Measurements from ENCODE around the gene FEN1. TPM values are rescaled to one million over a fixed set of nuclear protein-coding genes. Genes with fewer than 3 reads are reported as not detected.

The FEN1 gene
- total and polyA plus RNA-seq, 8 donors, result 4.2 to 24.6 (median 10.0) TPM; not detected in 1

GRCh38 chr11:61787928-61788491 lies 4.7 kb upstream of the FEN1 start:
- peak overlapping the region in 3 of 5 donors; percentile 18 to 25 (median 25) for H3K27ac ChIP-seq
- no peak overlapping the region for H3K4me3 ChIP-seq
- peak; percentile 72 to 91 for DNase-seq
- TF ChIP-seq EP300 (IDR thresholded peaks at IDR 0.05) (no peak), POLR2AphosphoS5 (IDR thresholded peaks at IDR 0.05) (peak in 2 of 3 donors; percentile 22 to 65), POLR2A (IDR thresholded peaks at IDR 0.05) (no peak), CTCF (IDR thresholded peaks at IDR 0.05) (peak in 5 of 7 experiments; percentile 36 to 90 (median 50))
- H3K4me1 ChIP-seq, result peaks cover 11 to 48% (median 33%) of the 10 kb centered on the region in 4 donors
- WGBS, 5 donors, result 25 to 38% (median 31%) methylated on average over 8 to 9 of the region's 9 CpGs
- intact Hi-C loops (cut with DNase I; ENCODE audit: low total_unique reads), result no loop called here
- H3K27me3 ChIP-seq, result no peaks in the 10 kb centered on the region
- peaks cover 64 to 75% (median 75%) of the 10 kb centered on the region in 4 donors for H3K36me3 ChIP-seq
- no peaks in the 10 kb centered on the region for H3K9me3 ChIP-seq

DNA sequence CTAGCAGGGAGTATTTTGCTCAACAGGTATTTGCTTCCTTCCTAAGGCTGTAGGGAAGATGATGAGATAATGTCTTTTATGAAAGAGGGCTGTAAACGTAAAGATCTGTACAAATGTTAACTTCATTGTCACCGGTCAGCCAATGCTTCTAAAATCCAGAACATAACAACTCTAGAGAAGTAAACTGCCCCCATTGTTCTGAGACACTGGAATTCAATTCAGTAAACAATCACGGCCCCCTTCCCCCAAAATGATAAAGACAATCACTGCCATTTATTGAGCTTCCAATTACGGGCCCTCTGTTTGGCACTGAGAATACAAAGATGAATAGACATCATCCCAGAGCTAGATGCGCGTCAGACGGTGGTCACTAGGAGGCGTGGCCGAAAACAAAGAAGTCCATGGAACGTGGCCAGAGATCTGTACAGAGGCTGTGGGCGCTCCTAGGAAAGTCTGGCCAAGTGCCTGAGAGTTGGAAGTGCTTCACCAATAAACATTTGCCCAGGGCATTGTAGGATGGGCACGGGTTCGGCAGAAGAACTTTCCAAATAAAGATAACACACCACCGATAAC lies 888 bp upstream of the FEN1 start:
- 2 to 5% (median 3%) methylated on average over 14 of the region's 14 CpGs for WGBS, 5 donors
- DNase-seq, result peak; percentile 76 to 96
- TF ChIP-seq CTCF (IDR thresholded peaks at IDR 0.05), result no peak
- TF ChIP-seq POLR2AphosphoS5 (IDR thresholded peaks at IDR 0.05), result peak in 1 of 3 donors; percentile 18
- Histone ChIP-seq H3K9me3 (no peaks in the 10 kb centered on the region), H3K4me1 (peaks cover 19 to 57% (median 42%) of the 10 kb centered on the region in 4 donors), H3K36me3 (peaks cover 35 to 51% (median 49%) of the 10 kb centered on the region in 4 donors), H3K27ac (peak overlapping the region; percentile 94 to 98 (median 96)), H3K4me3 (peak overlapping the region; percentile 54 to 93 (median 78)), H3K27me3 (no peaks in the 10 kb centered on the region)
- intact Hi-C loops (cut with DNase I; ENCODE audit: low total_unique reads), result no loop called here

DNA sequence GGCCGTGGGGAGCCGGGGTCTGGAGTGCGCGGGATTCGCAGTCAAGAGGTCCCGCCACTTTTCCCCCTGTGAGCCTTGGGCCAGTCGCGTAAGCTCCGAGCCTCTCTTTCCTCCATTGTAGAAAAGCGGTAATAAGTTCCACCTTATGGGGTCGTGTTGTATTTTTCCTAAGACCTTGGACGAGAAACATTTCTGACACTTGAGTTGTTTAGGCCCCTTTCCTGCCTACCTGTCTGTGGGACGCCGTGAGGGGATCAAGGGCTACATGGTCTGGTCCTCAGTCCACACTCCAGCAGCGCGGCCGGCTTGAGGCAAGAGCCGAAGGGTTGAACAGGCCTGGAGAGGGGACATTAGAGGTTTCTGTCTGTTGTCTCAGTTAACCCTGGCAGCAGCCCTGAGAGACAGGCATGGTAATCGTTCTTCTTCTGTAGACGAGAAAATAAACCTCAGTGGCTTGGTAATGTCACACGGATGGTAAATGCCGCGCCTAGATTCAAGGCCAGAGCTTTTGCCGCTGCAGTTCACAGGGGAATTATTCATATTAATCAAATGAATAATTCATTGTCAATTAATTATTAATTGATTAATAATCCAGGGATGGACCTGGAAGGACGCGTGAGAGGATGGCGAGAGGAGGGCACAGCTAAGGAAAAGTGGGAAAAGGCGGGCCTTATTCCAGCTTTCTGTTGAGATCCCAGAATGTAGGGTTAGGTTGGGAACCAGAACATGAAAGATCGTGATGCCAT lies 545 bp downstream of the FEN1 start:
- H3K27me3 ChIP-seq, result no peaks in the 10 kb centered on the region
- H3K9me3 ChIP-seq, result no peaks in the 10 kb centered on the region
- H3K27ac ChIP-seq, result peak overlapping the region; percentile 94 to 98 (median 96)
- no peak for TF ChIP-seq POLR2AphosphoS5 (IDR thresholded peaks at IDR 0.05)
- TF ChIP-seq EP300 (IDR thresholded peaks at IDR 0.05), result no peak
- no peak for TF ChIP-seq CTCF (IDR thresholded peaks at IDR 0.05)
- TF ChIP-seq POLR2A (IDR thresholded peaks at IDR 0.05), result no peak
- H3K4me1 ChIP-seq, result peaks cover 28 to 60% (median 44%) of the 10 kb centered on the region in 4 donors
- intact Hi-C loops (cut with DNase I; ENCODE audit: low total_unique reads), result no loop called here
- H3K4me3 ChIP-seq, result peak overlapping the region; percentile 54 to 93 (median 78)
- 1 to 4% (median 2%) methylated on average over 21 to 29 of the region's 29 CpGs for WGBS, 5 donors
- peaks cover 24 to 37% (median 35%) of the 10 kb centered on the region in 4 donors for H3K36me3 ChIP-seq
- DNase-seq, result no peak

GRCh38 chr11:61793829-61794204 lies 1.1 kb downstream of the FEN1 start:
- Histone ChIP-seq H3K9me3 (no peaks in the 10 kb centered on the region), H3K27me3 (no peaks in the 10 kb centered on the region), H3K36me3 (peaks cover 19 to 31% (median 29%) of the 10 kb centered on the region in 4 donors), H3K4me3 (peak overlapping the region in 2 of 4 donors; percentile 54 to 93), H3K27ac (no peak overlapping the region), H3K4me1 (peaks cover 28 to 54% (median 42%) of the 10 kb centered on the region in 4 donors)
- TF ChIP-seq CTCF (IDR thresholded peaks at IDR 0.05) (no peak), EP300 (IDR thresholded peaks at IDR 0.05) (no peak), POLR2A (IDR thresholded peaks at IDR 0.05) (no peak), POLR2AphosphoS5 (IDR thresholded peaks at IDR 0.05) (no peak)
- intact Hi-C loops (cut with DNase I; ENCODE audit: low total_unique reads), result no loop called here
- 45 to 59% (median 54%) methylated on average over 3 of the region's 3 CpGs for whole genome bisulfite sequencing, 5 donors
- no peak for DNase-seq

Data from stomach (tissue), 9 donors.